Thyroid gland (tissue), 4 donors: ENCODE results near the gene MECR.

Source experiments
- POLR2A ChIP-seq, 2 donors: fragments of 450-650 bp; IDR thresholded peaks; one replicate each; pipeline ENCODE4 v1.6.1; 2017; ENCODE audit warnings: antibody characterized with exemption in 2 of 2, mild to moderate bottlenecking in 2 of 2, moderate library complexity in 1 of 2
- TF ChIP-seq, protein P1 (sequence below), 6 experiments: fragments of 200-600 bp in 3 of 6; fragments of 450-650 bp in 3 of 6; sonication (generic) in 3 of 6; IDR thresholded peaks; one replicate each; pipeline ENCODE4 v1.5.1; 2016 to 2019; ENCODE audit warnings: antibody characterized with exemption in 6 of 6, mild to moderate bottlenecking in 2 of 6, inconsistent platforms in 1 of 6, moderate library complexity in 1 of 6

DNA sequence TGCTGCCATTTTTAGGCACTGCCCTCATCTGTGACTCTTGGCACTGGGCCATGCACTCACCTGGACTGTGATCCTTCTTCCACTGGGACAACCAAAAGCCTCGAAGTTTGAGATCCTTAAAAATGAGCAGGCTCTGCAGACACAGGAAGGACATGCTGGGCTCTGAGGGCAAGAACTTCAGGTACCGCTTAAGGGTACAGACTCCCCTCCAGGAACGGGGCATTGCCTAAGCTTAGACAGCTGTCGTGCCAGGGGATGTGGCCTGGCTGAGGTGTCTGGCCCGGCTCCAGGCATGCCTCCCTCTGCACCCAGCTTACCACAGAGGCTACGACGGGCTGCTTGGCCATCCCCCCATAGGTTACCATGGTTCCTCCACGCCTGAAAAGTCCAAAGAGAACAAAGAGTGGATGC, 34.8 kb downstream of the MECR start:
- TF ChIP-seq, protein P1, sequence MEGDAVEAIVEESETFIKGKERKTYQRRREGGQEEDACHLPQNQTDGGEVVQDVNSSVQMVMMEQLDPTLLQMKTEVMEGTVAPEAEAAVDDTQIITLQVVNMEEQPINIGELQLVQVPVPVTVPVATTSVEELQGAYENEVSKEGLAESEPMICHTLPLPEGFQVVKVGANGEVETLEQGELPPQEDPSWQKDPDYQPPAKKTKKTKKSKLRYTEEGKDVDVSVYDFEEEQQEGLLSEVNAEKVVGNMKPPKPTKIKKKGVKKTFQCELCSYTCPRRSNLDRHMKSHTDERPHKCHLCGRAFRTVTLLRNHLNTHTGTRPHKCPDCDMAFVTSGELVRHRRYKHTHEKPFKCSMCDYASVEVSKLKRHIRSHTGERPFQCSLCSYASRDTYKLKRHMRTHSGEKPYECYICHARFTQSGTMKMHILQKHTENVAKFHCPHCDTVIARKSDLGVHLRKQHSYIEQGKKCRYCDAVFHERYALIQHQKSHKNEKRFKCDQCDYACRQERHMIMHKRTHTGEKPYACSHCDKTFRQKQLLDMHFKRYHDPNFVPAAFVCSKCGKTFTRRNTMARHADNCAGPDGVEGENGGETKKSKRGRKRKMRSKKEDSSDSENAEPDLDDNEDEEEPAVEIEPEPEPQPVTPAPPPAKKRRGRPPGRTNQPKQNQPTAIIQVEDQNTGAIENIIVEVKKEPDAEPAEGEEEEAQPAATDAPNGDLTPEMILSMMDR (IDR thresholded peaks at IDR 0.05) = no peak
- TF ChIP-seq POLR2A (IDR thresholded peaks at IDR 0.05) = no peak
